ENCODE results near the gene ZNF563. TPM values are rescaled to one million over a fixed set of nuclear protein-coding genes. Genes with fewer than 3 reads are reported as not detected.

ZNF563 gene
- total RNA-seq, 3 donors from 2014 or later (not counting 1 experiment from before 2014, with no cell fraction given), result 0.78 to 1.00 (median 0.80) TPM

DNA sequence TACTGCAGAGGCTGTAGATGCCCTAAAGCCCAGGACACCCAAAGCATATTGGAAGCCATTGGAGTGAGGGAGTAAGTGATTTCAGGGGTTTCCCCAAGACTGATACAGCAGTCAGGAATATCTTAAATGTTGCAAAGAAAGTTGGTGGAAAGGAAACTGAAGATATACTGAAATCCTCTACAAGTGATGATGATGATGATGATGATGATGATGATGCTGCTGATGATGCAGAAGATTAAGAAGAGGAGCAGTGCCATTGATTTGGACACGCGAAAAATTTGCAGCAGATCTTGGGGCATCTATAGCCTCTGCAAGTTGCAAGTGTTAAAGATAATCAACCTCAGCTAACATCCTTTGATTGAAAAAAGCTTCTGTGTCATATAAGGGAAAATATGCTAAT lies 62.6 kb downstream of the ZNF563 start:
- peaks cover 16 to 24% of the 10 kb centered on the region in 2 donors for H3K9me3 Mint-ChIP-seq
- peaks cover 45% of the 10 kb centered on the region for H3K36me3 Mint-ChIP-seq
- intact Hi-C loops (cut with micrococcal nuclease), result no loop called here
- no peak for TF ChIP-seq CTCF (IDR thresholded peaks at IDR 0.05)
- H3K36me3 ChIP-seq (ENCODE audit: control insufficient read depth, insufficient read depth, low read length), result peaks cover 33% of the 10 kb centered on the region
- WGBS (ENCODE audit: insufficient coverage), result 100% methylated on average over 2 of the region's 2 CpGs
- H3K27me3 ChIP-seq (ENCODE audit: control insufficient read depth, insufficient read depth, low read length), result no peaks in the 10 kb centered on the region
- peaks cover 70% of the 10 kb centered on the region for H3K9me3 ChIP-seq (ENCODE audit: control insufficient read depth, insufficient read depth, low read length)
- no peak for DNase-seq
- H3K27ac Mint-ChIP-seq, result no peak overlapping the region
- no peaks in the 10 kb centered on the region for H3K4me1 ChIP-seq (ENCODE audit: control insufficient read depth, insufficient read depth, low read length)
- no peak overlapping the region for H3K4me3 ChIP-seq (ENCODE audit: low read length)
- no peak for ATAC-seq
- H3K4me1 Mint-ChIP-seq, result peaks cover under 1 to 2% of the 10 kb centered on the region in 2 donors
- H3K27me3 Mint-ChIP-seq (ENCODE audit: low read depth in 2 of 2), result no peaks in the 10 kb centered on the region
- H3K4me3 Mint-ChIP-seq, result no peak overlapping the region
- no peak overlapping the region for H3K27ac ChIP-seq (ENCODE audit: low read length)

Other genes with a start within 250 kb of the ZNF563 start
- 1 to 10 TPM; 4.2 to 9.0 (median 4.6) TPM for gene ZNF20, start 193.3 kb downstream of the ZNF563 start, total RNA-seq
- gene ZNF625, start 176.9 kb downstream of the ZNF563 start, total RNA-seq, result 1 to 10 TPM; 3.1 to 7.9 (median 4.4) TPM
- gene ZNF136, start 170.5 kb downstream of the ZNF563 start, total RNA-seq, result 10 to 100 TPM; 31.5 to 47.7 (median 39.8) TPM
- 10 to 100 TPM; 27.3 to 43.1 (median 40.0) TPM for gene ZNF44, start 38.8 kb downstream of the ZNF563 start, total RNA-seq
- gene ZNF442, start 32.0 kb upstream of the ZNF563 start, total RNA-seq, result 1 to 10 TPM; 1.4 to 3.4 (median 2.8) TPM
- 1 to 10 TPM; 2.8 to 7.5 (median 4.6) TPM for gene ZNF799, start 67.6 kb upstream of the ZNF563 start, total RNA-seq
- gene ZNF443, start 107.4 kb upstream of the ZNF563 start, total RNA-seq, result 1 to 10 TPM; 3.5 to 6.1 (median 3.9) TPM
- gene ZNF709, start 151.2 kb upstream of the ZNF563 start, total RNA-seq, result 1 to 10 TPM; 4.1 to 4.7 (median 4.1) TPM
- 10 to 100 TPM; 22.0 to 27.1 (median 23.3) TPM for gene ZNF564, start 217.8 kb upstream of the ZNF563 start, total RNA-seq